Psoas muscle (tissue), 8 donors: ENCODE measurements around the gene MCFD2. TPM values are rescaled to one million over a fixed set of nuclear protein-coding genes. Genes with fewer than 3 reads are reported as not detected.

ENCODE experiments used
- ATAC-seq, 4 donors: fragments of 200-7000 bp; cut with Tn5 transposase; one replicate each; pipeline ENCODE4 v1.9.1; 2020; ENCODE audit warnings: moderate library complexity in 3 of 4, mild to moderate bottlenecking in 2 of 4
- DNase-seq, 2 donors: peaks; one replicate each; pipeline ENCODE4 v3.0.0-alpha.2; 2020
- H3K27ac ChIP-seq: fragments of 200-600 bp; one replicate; pipeline ENCODE4 v1.8.0; 2022
- H3K27me3 ChIP-seq, 3 donors: fragments of 200-600 bp in 1 of 3; one replicate each; pipeline versions ENCODE4 v1.6.1 to v1.8.0; 2013 to 2022; ENCODE audit warnings: low read length in 2 of 3, mild to moderate bottlenecking in 2 of 3, moderate library complexity in 1 of 3; ENCODE audit not compliant: insufficient read depth in 3 of 3
- H3K36me3 ChIP-seq, 2 donors: fragments of 200-600 bp in 1 of 2; one replicate each; pipeline versions ENCODE4 v1.6.1 to v1.8.0; 2013 to 2022; ENCODE audit warnings: low read depth in 1 of 2, mild to moderate bottlenecking in 1 of 2, moderate library complexity in 1 of 2; ENCODE audit not compliant: insufficient read depth in 1 of 2
- H3K4me1 ChIP-seq: fragments of 200-600 bp; one replicate; pipeline ENCODE4 v1.8.0; 2022
- H3K4me3 ChIP-seq: fragments of 200-600 bp; one replicate; pipeline ENCODE4 v1.8.0; 2022; ENCODE audit warnings: mild to moderate bottlenecking
- H3K9me3 ChIP-seq: fragments of 200-600 bp; one replicate; pipeline ENCODE4 v1.8.0; 2022
- whole genome bisulfite sequencing, 3 donors: extraction: QIAGEN DNeasy Blood & Tissue Kit; methylation state at CpG; one replicate each; pipeline versions ENCODE4 v1.1.6 to v1.1.7; 2013; 5-methylcytosine and 5-hydroxymethylcytosine counted together
- intact Hi-C, 2 donors: fragments of 100-400 bp; cut with DNase I; formaldehyde crosslinking; loops; one replicate each; pipeline versions ENCODE4 v1.11.0 to v1.14.2; 2022
- polyA plus RNA-seq, 3 donors: library from polyadenylated mRNA; stranded (reverse); fragments of 200-250 nt; gene quantifications; one replicate each; pipeline ENCODE4 v1.2.3, GENCODE V29; 2013
- total RNA-seq, 4 donors: library from RNA; stranded (reverse); fragmentation: NEBNext Ultra II Directional in 2 of 4; extraction: Animal tissue kit (Norgen Biotek cat#: 25700) in 2 of 4; gene quantifications; one replicate each; pipeline versions ENCODE4 v1.2.1 to v1.2.4, GENCODE V29; 2021 to 2023
- TF ChIP-seq, protein P1 (sequence below): fragments of 200-600 bp; IDR thresholded peaks from one replicate; pipeline ENCODE4 v1.8.0; 2022; ENCODE audit warnings: antibody characterized with exemption
- donor health status: healthy with polysubstance abuse.
- donor health status: DM: no; HTN: no; CAD: no; lungs with moderate emphysema.
- donor health status: Bipolar disorder and iron deficiency.
- donor health status: healthy.
- donor health status: DM: yes; HTN: yes; CAD: no.
- donor health status: DM: no; HTN: no; CAD: no.
- donor health status: DM: no; HTN: no; CAD: no.
- donor health status: DM: yes; HTN: yes; CAD: no.

MCFD2 gene
- total and polyA plus RNA-seq, 7 donors = 52.2 to 121 (median 86.5) TPM

DNA sequence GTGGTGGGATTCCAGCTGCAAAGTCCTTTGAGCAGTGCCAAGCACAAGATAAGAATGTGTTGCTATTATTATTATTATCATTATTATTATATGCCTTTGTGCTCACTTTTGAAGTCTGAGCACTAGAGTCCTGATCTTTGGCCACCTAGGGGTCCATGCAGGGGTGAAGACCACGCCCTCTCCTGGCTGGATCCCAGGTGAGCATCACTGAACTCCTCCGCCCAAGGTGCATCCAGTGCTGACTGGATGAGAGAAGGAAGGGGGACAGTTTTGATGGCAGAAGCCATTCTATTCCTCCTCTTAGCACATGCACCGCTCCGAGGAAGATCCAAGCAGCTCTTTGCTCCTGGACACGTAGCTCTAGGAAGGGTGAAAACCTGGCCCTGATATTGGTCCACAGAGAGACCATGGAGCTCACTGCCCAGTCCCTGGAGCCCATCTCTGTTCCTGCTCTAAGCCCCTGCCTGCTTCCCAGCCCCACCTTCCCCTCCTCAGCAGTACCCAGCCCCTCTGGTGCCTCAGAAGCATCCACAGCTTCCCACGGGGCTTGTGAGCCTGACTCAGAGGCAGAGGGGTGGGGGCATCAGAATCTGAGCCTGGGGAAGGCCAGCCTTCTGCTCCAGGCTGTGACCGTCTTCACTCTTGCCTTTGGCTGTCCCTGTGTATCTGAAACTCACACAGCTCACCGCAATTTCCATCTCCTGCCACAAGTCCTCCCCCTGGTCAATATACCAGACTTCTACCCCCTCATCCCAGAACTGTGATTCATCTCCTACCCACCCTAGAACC is 45.4 kb downstream of the MCFD2 start:
- H3K27ac ChIP-seq = no peak overlapping the region
- intact Hi-C loops = loop anchor here in 1 of 2 donors (5.0 kb wide), 1 partner anchor 53 kb away; no protein-coding TSS in a partner anchor
- peaks cover 22% of the 10 kb centered on the region for H3K4me1 ChIP-seq
- 91 to 94% (median 92%) methylated on average over 8 of the region's 8 CpGs for WGBS, 3 donors
- TF ChIP-seq, protein P1, sequence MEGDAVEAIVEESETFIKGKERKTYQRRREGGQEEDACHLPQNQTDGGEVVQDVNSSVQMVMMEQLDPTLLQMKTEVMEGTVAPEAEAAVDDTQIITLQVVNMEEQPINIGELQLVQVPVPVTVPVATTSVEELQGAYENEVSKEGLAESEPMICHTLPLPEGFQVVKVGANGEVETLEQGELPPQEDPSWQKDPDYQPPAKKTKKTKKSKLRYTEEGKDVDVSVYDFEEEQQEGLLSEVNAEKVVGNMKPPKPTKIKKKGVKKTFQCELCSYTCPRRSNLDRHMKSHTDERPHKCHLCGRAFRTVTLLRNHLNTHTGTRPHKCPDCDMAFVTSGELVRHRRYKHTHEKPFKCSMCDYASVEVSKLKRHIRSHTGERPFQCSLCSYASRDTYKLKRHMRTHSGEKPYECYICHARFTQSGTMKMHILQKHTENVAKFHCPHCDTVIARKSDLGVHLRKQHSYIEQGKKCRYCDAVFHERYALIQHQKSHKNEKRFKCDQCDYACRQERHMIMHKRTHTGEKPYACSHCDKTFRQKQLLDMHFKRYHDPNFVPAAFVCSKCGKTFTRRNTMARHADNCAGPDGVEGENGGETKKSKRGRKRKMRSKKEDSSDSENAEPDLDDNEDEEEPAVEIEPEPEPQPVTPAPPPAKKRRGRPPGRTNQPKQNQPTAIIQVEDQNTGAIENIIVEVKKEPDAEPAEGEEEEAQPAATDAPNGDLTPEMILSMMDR = no peak
- no peak for DNase-seq
- H3K36me3 ChIP-seq = no peaks in the 10 kb centered on the region
- H3K27me3 ChIP-seq = no peaks in the 10 kb centered on the region
- no peak overlapping the region for H3K4me3 ChIP-seq
- no peak for ATAC-seq
- H3K9me3 ChIP-seq = no peaks in the 10 kb centered on the region

DNA sequence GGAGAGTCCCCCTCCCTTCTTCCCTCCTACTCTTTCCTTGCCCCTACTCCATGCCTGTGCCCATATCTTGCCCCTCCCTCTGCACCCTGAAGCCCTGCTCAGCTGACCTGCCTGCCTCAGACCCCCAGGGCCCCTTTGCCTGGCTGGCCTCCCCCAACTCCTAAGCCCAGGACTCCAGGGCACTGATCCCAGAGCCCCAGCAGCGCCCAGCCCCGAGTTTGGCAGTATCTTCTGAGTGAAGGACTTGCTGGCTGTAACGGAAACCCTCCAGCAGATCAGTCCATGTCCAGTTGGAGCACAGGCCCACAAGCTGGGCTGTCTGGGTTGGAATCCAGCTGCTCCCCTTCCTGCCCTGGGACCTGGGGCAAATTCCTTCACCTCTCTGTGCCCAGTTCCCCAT is 46.0 kb downstream of the MCFD2 start:
- Histone ChIP-seq H3K4me1 (peaks cover 17% of the 10 kb centered on the region), H3K27me3 (no peaks in the 10 kb centered on the region), H3K36me3 (no peaks in the 10 kb centered on the region), H3K27ac (no peak overlapping the region), H3K9me3 (no peaks in the 10 kb centered on the region), H3K4me3 (no peak overlapping the region)
- TF ChIP-seq, protein P1 = no peak
- ATAC-seq (no peak), DNase-seq (no peak)
- intact Hi-C loops = loop anchor here in 1 of 2 donors (5.0 kb wide), 1 partner anchor 52 kb away; no protein-coding TSS in a partner anchor
- WGBS, 3 donors = 30 to 63% (median 57%) methylated on average over 3 of the region's 3 CpGs

DNA sequence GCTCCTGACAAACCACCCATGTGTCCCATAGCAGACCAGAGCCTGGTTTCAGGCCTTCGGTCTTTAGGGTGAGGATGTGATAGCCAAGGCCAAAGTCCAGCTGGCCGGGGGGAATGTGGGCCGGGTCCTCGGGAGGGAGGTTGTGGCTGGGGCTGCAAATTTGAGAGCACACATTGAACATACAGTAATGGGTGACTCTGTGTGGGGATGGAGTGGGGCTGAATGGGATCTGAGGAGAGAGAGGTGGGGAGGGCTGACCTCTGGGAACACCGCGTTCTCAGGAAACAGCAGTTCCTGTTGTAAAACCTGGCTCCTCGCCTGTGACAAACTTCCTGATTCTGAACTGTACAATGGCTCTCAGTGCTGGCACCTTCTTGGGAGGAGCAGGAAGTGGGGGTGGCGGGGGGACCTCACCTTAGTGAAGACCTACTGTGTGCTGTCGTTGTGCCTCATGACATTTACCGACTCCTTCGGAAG is 48.8 kb downstream of the MCFD2 start:
- intact Hi-C loops = no loop called here
- peak in 3 of 4 donors; percentile 52 to 73 (median 60) for ATAC-seq

DNA sequence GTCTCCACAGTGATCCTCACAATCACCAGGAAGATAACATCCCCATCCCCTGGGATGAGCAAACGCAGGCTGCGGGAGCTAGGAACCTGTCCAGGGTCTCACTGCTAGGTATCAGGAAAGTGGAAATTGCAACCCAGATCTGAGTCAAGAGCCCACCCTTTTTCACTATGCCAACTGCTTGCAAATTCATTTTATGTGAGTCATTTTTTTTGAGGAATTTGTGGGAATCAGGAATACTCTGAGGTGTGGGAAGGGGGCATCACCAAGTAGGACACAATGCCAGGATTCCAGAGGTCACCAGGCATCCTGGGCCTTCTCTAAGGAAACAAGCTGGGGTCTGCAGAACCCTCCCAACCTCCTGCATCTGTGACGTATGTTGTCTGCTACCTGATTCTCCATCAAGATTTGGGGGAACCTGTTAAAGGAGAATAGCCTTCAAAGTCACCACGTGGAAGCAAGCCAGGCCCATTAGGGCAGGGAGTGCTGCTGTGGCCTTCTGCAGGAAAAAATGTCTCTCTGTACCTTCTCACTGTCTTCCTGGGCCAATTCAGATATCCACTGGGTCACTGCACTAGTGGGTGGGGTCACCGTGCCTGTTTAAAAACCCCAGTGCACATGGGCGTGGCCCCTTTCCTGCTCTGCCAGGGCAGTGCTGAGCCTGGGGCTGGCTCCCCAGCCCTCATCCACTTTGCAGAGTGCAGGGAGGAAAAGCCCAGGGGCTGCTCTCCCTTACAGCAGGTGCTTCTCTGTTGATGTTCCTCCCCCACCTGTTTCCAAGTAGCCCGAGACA is 50.2 kb downstream of the MCFD2 start:
- 80 to 95% (median 80%) methylated on average over 7 of the region's 7 CpGs for WGBS, 3 donors
- Histone ChIP-seq H3K36me3 (no peaks in the 10 kb centered on the region), H3K27ac (no peak overlapping the region), H3K4me1 (no peaks in the 10 kb centered on the region), H3K9me3 (no peaks in the 10 kb centered on the region), H3K4me3 (no peak overlapping the region), H3K27me3 (no peaks in the 10 kb centered on the region)
- intact Hi-C loops = no loop called here
- ATAC-seq (no peak), DNase-seq (no peak)
- TF ChIP-seq, protein P1 = no peak

More for the DNA sequence above, 48.8 kb downstream of the MCFD2 start:
- H3K27me3 ChIP-seq = no peaks in the 10 kb centered on the region
- H3K4me1 ChIP-seq = no peaks in the 10 kb centered on the region
- 64 to 77% (median 71%) methylated on average over 11 of the region's 11 CpGs for WGBS, 3 donors
- peak overlapping the region; percentile 67 for H3K27ac ChIP-seq
- peak in 1 of 2 donors; percentile 34 for DNase-seq
- H3K9me3 ChIP-seq = no peaks in the 10 kb centered on the region
- TF ChIP-seq, protein P1 = no peak
- H3K4me3 ChIP-seq = no peak overlapping the region
- no peaks in the 10 kb centered on the region for H3K36me3 ChIP-seq
